Activated T-cell treated with anti-CD3 and anti-CD28 coated beads, Interleukin-2, amount 50 U/mL, for 48 hours (primary cell): ENCODE results near the gene TPO.
"Not testable (repeated sequence)": the region's sequence is repeated elsewhere in the genome, so short reads cannot be mapped to it uniquely, and the experiment has no call there.

ENCODE experiments used
- DNase-seq, 2 experiments: peaks; one replicate each; pipeline ENCODE4 v3.0.0-alpha.2; 2020

Gene TPO

GRCh38 chr2:1563084-1563857 is 150.0 kb downstream of the TPO start:
- no peak for DNase-seq

- peak in 1 of 2 experiments; percentile 22 for DNase-seq
Measured at GRCh38 chr2:1563943-1564891, 151.0 kb downstream of the TPO start.

- no peak for DNase-seq
Measured at GRCh38 chr2:1567556-1568344, 154.5 kb downstream of the TPO start.

GRCh38 chr2:1568345-1568668 is 155.0 kb downstream of the TPO start:
- DNase-seq: not testable (repeated sequence)

- no peak for DNase-seq
Measured at GRCh38 chr2:1569879-1570450, 156.7 kb downstream of the TPO start.

- DNase-seq: no peak
Measured at GRCh38 chr2:1571477-1572417, 158.5 kb downstream of the TPO start.

- no peak for DNase-seq
Measured at GRCh38 chr2:1572638-1573037, 159.4 kb downstream of the TPO start.

- DNase-seq: no peak
Measured at GRCh38 chr2:1577846-1578245, 164.6 kb downstream of the TPO start.

GRCh38 chr2:1581257-1581964 is 168.1 kb downstream of the TPO start:
- not testable (repeated sequence) for DNase-seq

GRCh38 chr2:1581965-1582625 is 168.8 kb downstream of the TPO start:
- no peak for DNase-seq

- DNase-seq: no peak
Measured at GRCh38 chr2:1582891-1583341, 169.7 kb downstream of the TPO start.

- DNase-seq: no peak
Measured at GRCh38 chr2:1584051-1584531, 170.8 kb downstream of the TPO start.

- DNase-seq: no peak
Measured at GRCh38 chr2:1584691-1585485, 171.6 kb downstream of the TPO start.

GRCh38 chr2:1585635-1586034 is 172.4 kb downstream of the TPO start:
- DNase-seq: no peak

- DNase-seq: no peak
Measured at GRCh38 chr2:1586251-1586922, 173.1 kb downstream of the TPO start.

- no peak for DNase-seq
Measured at GRCh38 chr2:1586923-1587840, 173.9 kb downstream of the TPO start.
